Muscle of back (tissue), 11 donors: ENCODE data around the gene TRAPPC8. TPM values are rescaled to one million over a fixed set of nuclear protein-coding genes. Genes with fewer than 3 reads are reported as not detected.
A peak's percentile ranks its signal among the peaks of the same experiment; 100 is the strongest.
"Not testable (repeated sequence)": the region's sequence is repeated elsewhere in the genome, so short reads cannot be mapped to it uniquely, and the experiment has no call there.

ENCODE experiments used
- DNase-seq, 3 donors: peaks; one replicate each; pipeline versions ENCODE4 v3.0.0 to v3.0.0-alpha.2; 2013
- polyA plus RNA-seq, 10 donors: library from polyadenylated mRNA; unstranded; fragments of 120-200 nt; gene quantifications; one replicate each; pipeline ENCODE4 v1.2.1, GENCODE V29; 2013; ENCODE audit not compliant: insufficient read length in 10 of 10

TRAPPC8 gene
- polyA plus RNA-seq, 10 donors: 23.8 to 41.5 (median 33.3) TPM

GRCh38 chr18:31863103-31863502, 79.8 kb downstream of the TRAPPC8 start:
- no peak for DNase-seq

- no peak for DNase-seq
Observed at GRCh38 chr18:31860488-31860887, 82.4 kb downstream of the TRAPPC8 start.

- DNase-seq: no peak
Observed at GRCh38 chr18:31857526-31858106, 85.3 kb downstream of the TRAPPC8 start.

GRCh38 chr18:31850844-31851243, 92.1 kb downstream of the TRAPPC8 start:
- no peak for DNase-seq

GRCh38 chr18:31840499-31840898, 102.4 kb downstream of the TRAPPC8 start:
- DNase-seq: no peak

GRCh38 chr18:31837879-31838278, 105.0 kb downstream of the TRAPPC8 start:
- DNase-seq: no peak

GRCh38 chr18:31835528-31836133, 107.3 kb downstream of the TRAPPC8 start:
- DNase-seq: no peak

GRCh38 chr18:31831903-31832302, 111.0 kb downstream of the TRAPPC8 start:
- no peak for DNase-seq

GRCh38 chr18:31830686-31831085, 112.2 kb downstream of the TRAPPC8 start:
- DNase-seq: no peak

- no peak for DNase-seq
Observed at GRCh38 chr18:31828613-31829012, 114.3 kb downstream of the TRAPPC8 start.

- not testable (repeated sequence) for DNase-seq
Observed at GRCh38 chr18:31826673-31827325, 116.1 kb downstream of the TRAPPC8 start.

GRCh38 chr18:31825772-31826171, 117.2 kb downstream of the TRAPPC8 start:
- DNase-seq: no peak

GRCh38 chr18:31821545-31822171, 121.3 kb downstream of the TRAPPC8 start:
- DNase-seq: no peak

- no peak for DNase-seq
Observed at GRCh38 chr18:31819925-31820229, 123.1 kb downstream of the TRAPPC8 start.

- DNase-seq: peak; percentile 24 to 68 (median 45)
Observed at GRCh38 chr18:31819106-31819924, 123.6 kb downstream of the TRAPPC8 start.

- DNase-seq: no peak
Observed at GRCh38 chr18:31814132-31814531, 128.8 kb downstream of the TRAPPC8 start.

GRCh38 chr18:31810336-31811130, 132.4 kb downstream of the TRAPPC8 start:
- not testable (repeated sequence) for DNase-seq

GRCh38 chr18:31809049-31809448, 133.9 kb downstream of the TRAPPC8 start:
- DNase-seq: not testable (repeated sequence)

GRCh38 chr18:31801078-31801477, 141.8 kb downstream of the TRAPPC8 start:
- DNase-seq: no peak

- DNase-seq: not testable (repeated sequence)
Observed at GRCh38 chr18:31799257-31799656, 143.7 kb downstream of the TRAPPC8 start.

- no peak for DNase-seq
Observed at GRCh38 chr18:31798399-31798798, 144.5 kb downstream of the TRAPPC8 start.
